Mucosa of descending colon (tissue), 3 donors: ENCODE results near the gene WNT7B. TPM values are rescaled to one million over a fixed set of nuclear protein-coding genes. Genes with fewer than 3 reads are reported as not detected.

Experiments used
- ATAC-seq: fragments of 200-7000 bp; cut with Tn5 transposase; one replicate; pipeline ENCODE4 v1.9.1; 2020; ENCODE audit warnings: mild to moderate bottlenecking, moderate library complexity
- DNase-seq, 3 donors: peaks; one replicate each; pipeline ENCODE4 v3.0.0-alpha.2; 2020
- H3K36me3 ChIP-seq: fragments of 200-600 bp; one replicate; pipeline ENCODE4 v1.8.0; 2021; ENCODE audit warnings: low read depth, mild to moderate bottlenecking
- H3K4me1 ChIP-seq: fragments of 200-600 bp; one replicate; pipeline ENCODE4 v1.8.0; 2021; ENCODE audit warnings: low read depth, mild to moderate bottlenecking
- H3K4me3 ChIP-seq: fragments of 200-600 bp; one replicate; pipeline ENCODE4 v1.8.0; 2021; ENCODE audit warnings: mild to moderate bottlenecking
- H3K9me3 ChIP-seq: fragments of 200-600 bp; one replicate; pipeline ENCODE4 v1.8.0; 2021; ENCODE audit warnings: mild to moderate bottlenecking
- CTCF ChIP-seq: fragments of 200-600 bp; IDR thresholded peaks from one replicate; pipeline ENCODE4 v1.8.0; 2022; ENCODE audit warnings: antibody characterized with exemption, mild to moderate bottlenecking
- intact Hi-C, 2 donors: fragments of 100-400 bp; cut with DNase I in 1 of 2; cut with micrococcal nuclease in 1 of 2; formaldehyde crosslinking; loops; one replicate each; pipeline versions ENCODE4 v1.11.0 to v1.11.1; 2022; cut with DNase I, micrococcal nuclease
- total RNA-seq, 3 donors: library from RNA; stranded (reverse); fragmentation: NEBNext Ultra II Directional in 2 of 3; extraction: Animal tissue kit (Norgen Biotek cat#: 25700) in 2 of 3; gene quantifications; one replicate each; pipeline versions ENCODE4 v1.2.1 to v1.2.4, GENCODE V29; 2021 to 2023
- donor health status: DM: no; HTN: no; CAD: no; lungs with moderate emphysema.
- donor health status: DM: no; HTN: no; CAD: no.
- donor health status: DM: no; HTN: yes; CAD: no.

The WNT7B gene
- total RNA-seq, 3 donors from 2014 or later, result not detected

GRCh38 chr22:45942344-45942743 is 34.6 kb downstream of the WNT7B start:
- DNase-seq (no peak), ATAC-seq (no peak)
- Histone ChIP-seq H3K9me3 (no peaks in the 10 kb centered on the region), H3K4me1 (no peaks in the 10 kb centered on the region), H3K4me3 (no peak overlapping the region), H3K36me3 (no peaks in the 10 kb centered on the region)
- intact Hi-C loops, result no loop called here
- TF ChIP-seq CTCF, result no peak

- Histone ChIP-seq H3K36me3 (no peaks in the 10 kb centered on the region), H3K4me3 (no peak overlapping the region), H3K9me3 (no peaks in the 10 kb centered on the region), H3K4me1 (no peaks in the 10 kb centered on the region)
- ATAC-seq (no peak), DNase-seq (no peak)
- intact Hi-C loops, result no loop called here
- no peak for TF ChIP-seq CTCF
These were observed 38.0 kb downstream of the WNT7B start for GRCh38 chr22:45938913-45939312.

GRCh38 chr22:45937960-45938359 is 39.0 kb downstream of the WNT7B start:
- DNase-seq (no peak), ATAC-seq (no peak)
- H3K4me3 ChIP-seq, result no peak overlapping the region
- no peaks in the 10 kb centered on the region for H3K4me1 ChIP-seq
- H3K9me3 ChIP-seq, result no peaks in the 10 kb centered on the region
- intact Hi-C loops, result no loop called here
- no peaks in the 10 kb centered on the region for H3K36me3 ChIP-seq
- no peak for TF ChIP-seq CTCF

- H3K4me1 ChIP-seq, result no peaks in the 10 kb centered on the region
- H3K4me3 ChIP-seq, result no peak overlapping the region
- TF ChIP-seq CTCF, result no peak
- no peaks in the 10 kb centered on the region for H3K9me3 ChIP-seq
- DNase-seq (no peak), ATAC-seq (no peak)
- no peaks in the 10 kb centered on the region for H3K36me3 ChIP-seq
- intact Hi-C loops, result no loop called here
These were observed 41.4 kb downstream of the WNT7B start for GRCh38 chr22:45935573-45935972.

- ATAC-seq (no peak), DNase-seq (no peak)
- no peak overlapping the region for H3K4me3 ChIP-seq
- H3K9me3 ChIP-seq, result no peaks in the 10 kb centered on the region
- no peaks in the 10 kb centered on the region for H3K36me3 ChIP-seq
- intact Hi-C loops, result no loop called here
- no peaks in the 10 kb centered on the region for H3K4me1 ChIP-seq
- no peak for TF ChIP-seq CTCF
These were observed 42.2 kb downstream of the WNT7B start for GRCh38 chr22:45934659-45935341.

- intact Hi-C loops, result no loop called here
- no peak for TF ChIP-seq CTCF
- H3K4me1 ChIP-seq, result no peaks in the 10 kb centered on the region
- ATAC-seq (no peak), DNase-seq (no peak)
- no peak overlapping the region for H3K4me3 ChIP-seq
- H3K9me3 ChIP-seq, result no peaks in the 10 kb centered on the region
- H3K36me3 ChIP-seq, result no peaks in the 10 kb centered on the region
These were observed 42.8 kb downstream of the WNT7B start for GRCh38 chr22:45934168-45934564.
